HG02884 (cell line): ENCODE data around the gene ROPN1.
"Not testable (repeated sequence)": the region's sequence is repeated elsewhere in the genome, so short reads cannot be mapped to it uniquely, and the experiment has no call there.

Experiments used
- ATAC-seq: cut with Tn5 transposase; IDR thresholded peaks from one replicate; pipeline ENCODE4 v1.9.1; 2021; ENCODE audit warnings: mild to moderate bottlenecking, moderate library complexity; ENCODE audit not compliant: unreplicated experiment

Gene ROPN1

DNA sequence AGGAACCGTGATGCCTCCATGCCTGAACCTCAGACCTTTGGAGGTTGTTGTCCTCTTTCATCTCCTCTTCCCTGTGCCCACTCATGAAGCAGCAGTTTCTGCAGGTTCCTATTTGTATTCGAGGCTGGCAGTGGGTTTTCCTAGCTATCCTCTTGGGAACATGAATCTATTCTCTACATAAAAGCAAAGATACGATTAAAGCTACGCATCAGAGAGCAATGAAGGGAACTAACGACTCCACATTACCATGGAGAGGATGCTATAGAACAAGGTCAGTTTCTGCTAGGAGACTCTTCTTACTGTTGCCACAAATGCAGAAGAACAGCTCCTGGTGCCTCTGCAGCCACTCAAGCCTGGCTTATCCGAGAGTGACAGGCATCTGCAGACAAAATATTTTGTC, 9.4 kb upstream of the ROPN1 start:
- not testable (repeated sequence) for ATAC-seq

DNA sequence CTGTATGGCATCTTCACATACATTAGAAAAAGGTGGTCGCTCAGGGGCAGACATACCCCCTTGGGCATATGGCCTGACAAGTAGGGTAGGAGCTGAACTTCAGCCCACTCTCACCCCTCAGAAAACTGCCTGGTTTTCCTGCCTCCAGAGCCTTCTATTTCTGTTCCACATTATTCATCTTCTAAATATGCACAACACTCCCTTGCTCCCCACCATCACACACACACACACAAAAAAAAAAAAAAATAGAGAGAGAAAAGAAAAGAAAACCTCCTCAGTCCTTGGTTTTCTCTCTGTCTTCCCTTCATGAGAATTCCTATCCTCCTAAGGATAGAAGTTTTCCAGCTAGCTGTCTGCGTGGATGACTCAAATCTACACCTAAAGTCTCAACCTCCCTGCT, 5.6 kb upstream of the ROPN1 start:
- no peak for ATAC-seq

DNA sequence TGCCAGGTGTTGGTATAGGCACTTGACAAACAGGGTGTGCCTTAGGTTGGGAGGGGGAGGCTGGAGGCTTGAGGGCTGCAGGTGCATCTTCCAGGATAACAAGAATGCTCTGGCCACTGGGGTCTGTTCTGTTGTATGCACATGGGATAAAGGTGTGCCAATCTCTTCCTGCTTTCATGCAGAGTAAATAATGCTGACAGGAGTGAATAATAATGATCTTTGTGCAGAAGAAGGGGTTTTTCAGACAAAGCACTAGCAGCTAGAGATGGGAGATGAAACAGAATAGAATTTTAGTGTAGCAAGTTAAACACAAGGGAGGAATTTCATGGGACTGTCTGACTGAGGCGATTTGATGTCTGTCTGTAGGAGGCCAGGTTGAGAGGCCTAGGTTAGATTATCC, 1.9 kb upstream of the ROPN1 start:
- no peak for ATAC-seq

DNA sequence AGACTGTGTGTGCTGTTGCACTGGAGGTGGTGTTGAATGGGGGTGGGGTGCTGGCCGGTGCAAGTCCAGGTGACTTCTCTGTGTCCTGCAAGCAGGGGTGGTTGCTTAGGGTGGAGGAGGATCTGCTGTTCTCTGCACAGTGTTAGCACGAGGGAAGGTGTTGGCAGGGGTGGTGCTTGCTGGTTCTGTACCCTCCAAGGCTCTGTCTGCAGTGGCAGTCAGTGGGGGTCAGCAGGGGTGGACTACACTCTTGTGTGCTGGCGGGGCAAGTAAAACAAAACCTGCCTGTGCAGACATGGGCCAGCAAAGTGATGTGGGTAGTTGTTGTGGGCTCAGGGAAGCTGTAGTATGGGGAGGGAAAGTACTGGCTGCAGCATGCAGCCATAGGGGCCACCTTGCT, 5.5 kb downstream of the ROPN1 start:
- no peak for ATAC-seq

DNA sequence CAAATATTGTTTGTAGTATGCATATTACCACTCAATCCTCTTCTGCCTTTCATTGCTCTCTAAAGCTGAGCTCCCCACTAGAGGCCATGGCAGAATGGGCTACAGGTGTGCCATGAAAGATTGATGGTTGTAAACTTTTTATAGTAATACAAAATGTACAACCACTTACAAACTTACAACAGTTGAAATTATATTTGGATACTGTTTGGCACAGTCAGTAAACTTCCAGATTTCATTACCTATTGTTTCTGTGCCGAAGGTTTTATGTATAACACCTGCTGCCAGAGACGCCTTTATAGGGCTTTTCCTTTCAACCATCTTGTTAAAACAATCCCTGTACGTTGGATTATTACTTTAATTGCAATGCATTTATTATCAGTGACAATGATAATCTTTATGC, 7.0 kb downstream of the ROPN1 start:
- no peak for ATAC-seq

DNA sequence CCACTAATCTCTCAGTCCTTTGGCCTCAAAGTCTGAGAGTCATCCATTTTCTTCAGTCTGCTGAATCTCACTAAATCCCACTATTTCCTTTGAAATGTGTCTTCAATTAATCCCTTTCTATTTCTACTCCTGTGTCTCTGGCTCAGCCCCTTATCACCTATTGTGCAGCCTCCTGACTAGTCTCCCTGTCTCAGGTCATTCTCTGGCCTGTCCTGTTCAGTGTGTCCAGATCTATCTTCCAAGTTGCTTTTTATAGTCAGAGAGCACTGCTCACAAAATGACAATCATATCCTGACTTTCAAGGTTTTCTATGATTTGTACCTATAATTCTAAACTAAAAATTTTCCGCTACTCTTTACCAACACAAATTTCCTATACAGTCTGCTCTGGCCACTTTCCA, 7.6 kb downstream of the ROPN1 start:
- no peak for ATAC-seq

DNA sequence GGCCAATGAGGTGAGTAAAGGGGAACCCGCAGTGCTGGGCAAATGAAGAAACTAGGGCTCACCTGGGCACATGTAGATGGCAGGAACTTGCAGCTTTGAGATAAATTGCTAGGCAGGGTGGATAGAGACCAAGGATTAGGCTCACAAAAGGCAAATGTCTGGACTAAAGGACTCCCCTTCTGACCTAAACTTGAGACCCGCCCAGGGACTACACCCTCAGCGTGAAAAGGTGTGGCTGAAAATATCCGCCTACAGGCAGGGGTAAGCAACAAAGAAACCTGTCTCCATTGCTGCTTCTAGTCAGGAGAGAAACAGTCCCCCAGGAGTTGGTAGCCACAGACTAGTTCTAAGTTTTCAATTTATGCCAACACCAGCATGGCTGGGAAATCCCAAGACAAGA, 10.6 kb downstream of the ROPN1 start:
- ATAC-seq = not testable (repeated sequence)

DNA sequence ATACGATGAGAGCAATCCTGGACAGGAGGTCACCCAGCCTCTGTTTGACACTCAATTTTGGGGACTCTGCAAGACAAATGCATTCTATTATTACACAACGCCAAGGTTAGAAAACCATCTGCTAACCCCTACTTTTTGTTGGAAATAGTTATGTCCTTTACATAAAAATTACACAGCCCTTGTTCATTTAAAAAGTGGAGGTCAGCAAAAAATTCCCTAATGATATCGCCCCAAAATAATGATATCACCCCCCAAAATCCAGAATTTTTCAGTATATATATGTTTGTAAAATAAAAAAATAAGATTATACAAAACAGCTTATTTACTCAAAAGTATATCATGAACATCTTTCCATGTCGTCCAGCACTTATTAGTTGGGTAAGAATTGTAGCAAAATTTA, 11.4 kb downstream of the ROPN1 start:
- ATAC-seq = no peak

DNA sequence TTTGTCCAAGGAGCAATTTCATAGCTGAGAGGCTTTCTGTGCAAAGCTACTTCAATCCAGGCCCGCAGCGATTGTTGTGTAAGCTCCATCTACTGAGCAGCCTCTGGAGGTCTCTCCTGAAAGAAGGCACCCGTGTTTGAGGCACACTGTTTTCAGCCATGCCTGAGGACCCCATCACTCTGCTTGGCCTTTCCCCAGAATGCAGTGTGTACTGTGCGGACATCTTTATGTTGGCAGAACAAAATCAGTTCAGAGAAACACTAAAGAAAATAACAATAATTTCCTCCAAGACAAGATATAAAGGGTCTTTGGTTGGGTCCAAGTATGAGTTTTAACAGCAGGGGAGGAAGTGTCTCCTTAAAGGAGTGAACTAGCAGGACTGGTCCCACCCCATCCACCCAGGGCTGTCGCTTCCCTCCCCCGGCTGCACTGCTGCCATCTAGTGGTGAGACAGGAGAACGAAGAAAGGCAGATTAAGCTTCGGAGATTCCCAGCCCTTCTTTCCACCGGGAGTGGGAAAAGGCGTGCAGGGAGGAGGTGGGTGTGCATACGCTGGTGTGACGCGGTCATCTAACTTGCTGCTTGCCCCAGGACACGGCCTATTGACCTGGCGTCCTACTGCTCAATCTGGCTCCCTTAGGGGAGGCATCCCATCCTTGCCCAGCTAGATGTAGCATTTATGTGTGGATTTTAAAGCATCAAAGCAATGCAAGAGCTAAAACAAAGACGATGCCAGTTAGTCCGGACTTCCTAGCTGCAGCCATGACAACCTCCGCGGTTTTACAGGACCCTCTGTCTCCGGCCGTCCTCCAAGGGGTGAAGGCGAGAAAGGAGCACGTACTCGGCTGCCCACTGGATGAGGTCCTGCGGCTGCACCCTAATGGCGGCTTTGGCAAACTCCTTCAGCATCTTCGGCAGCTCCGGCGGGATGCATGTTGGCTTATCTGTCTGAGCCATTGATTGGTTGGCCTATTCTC, 12.1 kb downstream of the ROPN1 start:
- ATAC-seq = not testable (repeated sequence)

DNA sequence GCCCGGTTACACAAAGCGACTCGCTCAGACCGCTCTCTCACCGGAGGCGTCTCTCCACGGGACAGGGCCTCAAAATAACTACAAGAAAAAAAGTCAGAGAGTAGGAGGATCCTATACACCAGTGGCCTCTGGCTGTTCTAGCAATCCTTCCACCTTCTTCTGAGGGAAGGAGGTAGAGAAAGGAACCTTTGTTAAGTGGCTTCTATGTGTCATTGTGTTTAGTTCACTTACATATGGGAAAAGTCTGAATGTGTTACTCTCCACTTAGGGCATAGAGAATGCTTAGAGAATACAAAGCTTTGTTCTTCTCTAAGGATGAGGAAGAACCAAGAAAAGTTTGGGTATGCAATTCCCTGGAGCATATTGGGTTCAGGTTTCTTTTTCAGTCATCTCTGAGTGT, 15.0 kb downstream of the ROPN1 start:
- not testable (repeated sequence) for ATAC-seq

DNA sequence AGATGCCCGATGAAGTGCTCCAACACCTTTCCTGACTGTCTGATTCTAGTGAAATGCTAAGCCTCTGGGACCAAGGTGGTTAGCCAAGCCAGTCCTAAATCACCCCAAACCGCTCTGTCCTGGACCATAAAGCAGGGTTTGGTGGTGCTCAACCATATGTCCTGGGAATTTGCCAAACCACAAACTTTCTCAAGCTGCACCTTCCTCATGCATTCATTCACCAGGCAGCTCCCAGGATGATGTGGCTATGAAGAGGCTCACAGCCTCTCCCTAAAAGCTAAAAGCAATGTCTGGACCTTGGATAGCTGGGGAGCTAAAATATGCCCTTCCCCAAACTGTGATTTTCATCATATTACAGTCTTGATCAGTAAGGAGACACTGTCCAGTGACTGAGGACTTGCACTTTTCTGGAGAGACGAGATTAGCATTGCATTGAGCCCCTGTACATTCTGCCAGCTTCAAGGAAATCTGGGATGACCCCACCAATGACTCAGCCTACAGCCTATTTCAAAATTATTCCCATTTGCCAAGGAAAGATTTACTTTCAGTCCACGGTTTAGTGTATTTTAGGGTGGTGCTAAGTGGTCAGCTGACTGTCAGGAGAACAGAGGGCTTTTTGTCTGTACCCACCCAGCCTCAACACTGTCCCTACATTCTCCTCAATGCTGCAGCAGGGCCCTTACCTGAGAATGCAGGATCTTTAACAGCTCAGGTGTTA, 15.6 kb downstream of the ROPN1 start:
- ATAC-seq = not testable (repeated sequence)

DNA sequence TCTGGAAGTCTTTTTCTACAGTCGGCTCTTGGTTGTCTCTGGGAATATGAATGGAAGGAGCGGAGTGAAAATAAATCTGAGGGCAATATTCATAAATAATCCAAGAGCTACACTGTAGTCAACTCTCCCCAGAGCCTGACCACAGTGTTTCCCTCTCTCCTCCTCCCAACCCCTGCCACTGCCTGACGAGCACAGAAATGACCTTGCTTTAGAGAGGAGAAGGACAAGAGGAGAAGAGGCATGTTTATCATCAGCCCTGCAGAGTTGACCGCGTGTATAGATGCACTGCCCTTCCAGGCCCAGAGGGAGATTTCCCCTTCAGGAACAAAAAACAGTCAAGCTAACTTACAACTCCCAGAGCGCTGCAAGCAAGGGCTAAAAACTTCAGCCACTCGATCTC, 16.9 kb downstream of the ROPN1 start:
- not testable (repeated sequence) for ATAC-seq

DNA sequence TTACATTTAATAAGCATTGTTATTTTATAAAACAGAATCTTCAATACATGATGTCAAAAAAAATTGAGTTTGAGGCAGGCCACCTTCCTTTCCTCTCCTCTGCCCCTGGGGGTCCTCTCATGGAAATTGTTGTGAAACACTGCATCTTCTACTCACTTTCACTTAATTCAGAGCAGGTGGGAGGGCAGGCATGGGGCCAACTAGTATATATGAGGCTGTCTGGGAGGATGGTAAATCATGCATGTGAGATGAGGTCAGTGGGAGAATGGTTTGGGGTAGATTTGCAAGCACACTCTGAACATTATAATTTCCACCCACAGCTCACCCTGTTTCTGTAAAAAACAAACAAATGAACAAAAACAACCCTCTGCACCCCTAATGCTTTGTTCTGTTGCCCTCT, 20.5 kb downstream of the ROPN1 start:
- ATAC-seq = no peak

DNA sequence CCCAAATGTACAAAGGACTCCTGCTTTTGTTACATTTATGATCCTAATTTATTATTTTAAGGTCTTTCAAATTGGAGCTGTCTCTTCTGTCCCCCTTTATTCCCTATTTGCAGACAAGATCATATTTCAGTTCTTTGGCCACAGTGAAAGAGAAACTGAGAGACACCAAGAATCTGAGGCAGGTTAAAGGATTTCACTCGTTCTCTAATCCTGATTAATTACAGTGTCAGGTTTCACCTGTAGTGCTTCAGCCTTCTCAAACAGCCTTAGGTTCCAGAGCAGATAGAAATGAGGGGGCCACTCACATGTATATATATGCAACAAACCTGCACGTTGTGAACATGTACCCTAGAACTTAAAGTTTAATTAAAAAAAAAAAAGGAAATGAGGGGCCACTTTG, 24.7 kb downstream of the ROPN1 start:
- not testable (repeated sequence) for ATAC-seq

DNA sequence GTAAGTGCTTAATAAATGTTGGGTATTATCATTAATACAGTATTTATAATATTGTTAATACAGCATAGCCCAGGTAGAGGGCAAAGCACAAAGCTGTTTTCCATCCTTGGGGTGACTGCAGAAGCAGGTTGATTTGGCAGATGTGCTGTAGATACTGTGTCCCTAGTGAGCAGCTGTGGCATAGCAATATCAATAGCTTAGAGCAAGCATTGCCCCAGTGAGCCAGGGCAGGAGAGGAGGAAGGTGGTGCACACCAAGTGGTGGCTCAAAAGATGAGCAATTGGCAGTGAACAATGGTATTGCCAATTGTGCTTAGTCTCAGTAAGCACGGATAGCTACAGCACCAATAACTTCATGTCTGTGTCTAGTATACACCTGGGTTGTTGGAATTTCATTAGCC, 25.1 kb downstream of the ROPN1 start:
- ATAC-seq = not testable (repeated sequence)

DNA sequence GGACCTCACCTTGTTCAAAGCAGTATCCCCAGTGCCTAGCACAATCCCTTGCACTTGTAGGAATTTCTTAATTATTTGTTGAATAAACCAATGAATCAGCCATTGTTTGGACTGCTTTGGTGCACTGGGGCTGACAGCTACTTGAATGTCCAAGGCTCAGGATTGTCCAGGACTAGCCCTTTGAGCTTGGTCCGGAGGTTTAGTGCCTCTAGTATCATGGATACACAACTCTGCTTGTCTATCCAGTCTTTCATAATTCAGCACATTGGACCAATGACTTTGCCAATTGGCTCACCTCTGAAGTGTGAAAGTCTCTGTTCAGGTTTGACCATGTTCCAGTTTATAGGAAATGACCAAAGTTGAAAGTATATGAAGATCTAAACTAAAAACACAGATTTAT, 27.1 kb downstream of the ROPN1 start:
- ATAC-seq = not testable (repeated sequence)

DNA sequence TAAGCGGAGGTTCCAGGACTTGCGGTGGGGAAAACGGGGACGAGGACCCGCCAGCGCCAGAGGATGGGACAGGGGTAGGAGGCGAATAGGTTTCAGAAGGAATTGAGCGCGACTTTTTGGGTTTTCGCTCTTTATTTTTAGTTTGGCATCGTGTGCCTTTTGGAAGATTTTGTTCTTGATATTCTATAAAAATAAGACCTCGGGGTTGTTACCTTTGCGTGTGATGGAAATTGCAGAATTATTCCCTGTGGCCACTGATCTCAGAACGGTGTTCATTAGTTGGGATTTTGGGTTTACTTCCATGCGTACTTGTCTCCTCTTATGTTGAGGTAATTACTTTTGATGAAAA, 30.4 kb downstream of the ROPN1 start:
- ATAC-seq = no peak

DNA sequence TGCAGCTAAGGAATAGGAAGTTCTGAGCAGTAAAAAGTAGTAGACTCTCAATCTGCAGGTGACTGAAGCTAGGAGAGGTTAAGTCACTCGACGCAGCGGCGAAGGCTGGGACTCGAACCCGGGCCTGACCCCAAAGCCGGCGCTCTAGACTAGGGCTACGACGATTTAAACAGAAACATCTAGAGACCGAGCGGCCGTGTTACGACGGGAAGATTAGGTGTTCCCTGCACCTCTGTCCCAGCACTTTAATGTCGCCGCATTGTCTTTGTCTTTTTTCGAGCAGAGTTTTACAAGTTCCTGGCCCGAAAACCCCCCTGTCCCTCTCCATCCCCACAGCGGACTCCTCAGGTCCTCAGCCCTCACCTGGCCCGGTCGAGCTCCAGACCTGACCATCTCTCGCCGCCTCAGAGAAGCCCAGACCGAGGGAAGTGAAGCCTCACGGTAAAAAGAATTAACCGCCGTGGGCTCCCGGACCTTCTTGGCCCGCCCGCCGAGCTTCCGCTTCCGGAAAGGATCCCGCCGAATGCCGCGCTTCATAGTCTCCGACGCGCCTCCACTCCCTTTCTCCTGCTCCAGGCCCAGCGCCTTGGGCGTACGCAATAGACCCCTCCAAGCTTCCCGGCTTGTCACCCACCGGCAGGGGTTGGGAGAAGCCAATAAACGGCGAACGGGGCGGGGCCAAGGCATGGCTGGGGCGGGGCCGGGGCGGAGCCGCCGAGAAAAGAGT, 31.0 kb downstream of the ROPN1 start, which contains the start of gene CCDC14:
TSS of gene CCDC14 (minus strand) at position 449 of the 727 bp plus-strand sequence. CDS start at position 393, 56 bp downstream.
- ATAC-seq = peak; percentile 70

DNA sequence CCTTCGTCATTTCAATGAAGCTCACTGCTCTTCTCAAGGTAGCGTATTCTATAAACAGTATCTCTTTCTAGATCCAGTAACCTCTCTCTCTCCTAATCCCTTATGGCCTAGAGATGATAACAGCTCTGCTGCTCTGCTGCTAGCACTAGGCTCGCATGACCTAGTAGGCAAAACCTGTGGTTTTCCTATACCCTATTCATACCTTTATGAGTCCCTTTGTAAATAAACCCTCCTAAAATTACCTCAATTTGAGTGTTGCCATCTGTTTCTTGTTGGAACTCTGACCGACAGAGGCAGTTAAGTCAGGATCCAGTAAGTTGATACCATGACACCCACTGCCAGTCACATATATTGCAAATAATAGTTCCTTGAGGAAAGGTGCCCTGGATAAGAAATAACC, 38.2 kb downstream of the ROPN1 start:
- no peak for ATAC-seq

DNA sequence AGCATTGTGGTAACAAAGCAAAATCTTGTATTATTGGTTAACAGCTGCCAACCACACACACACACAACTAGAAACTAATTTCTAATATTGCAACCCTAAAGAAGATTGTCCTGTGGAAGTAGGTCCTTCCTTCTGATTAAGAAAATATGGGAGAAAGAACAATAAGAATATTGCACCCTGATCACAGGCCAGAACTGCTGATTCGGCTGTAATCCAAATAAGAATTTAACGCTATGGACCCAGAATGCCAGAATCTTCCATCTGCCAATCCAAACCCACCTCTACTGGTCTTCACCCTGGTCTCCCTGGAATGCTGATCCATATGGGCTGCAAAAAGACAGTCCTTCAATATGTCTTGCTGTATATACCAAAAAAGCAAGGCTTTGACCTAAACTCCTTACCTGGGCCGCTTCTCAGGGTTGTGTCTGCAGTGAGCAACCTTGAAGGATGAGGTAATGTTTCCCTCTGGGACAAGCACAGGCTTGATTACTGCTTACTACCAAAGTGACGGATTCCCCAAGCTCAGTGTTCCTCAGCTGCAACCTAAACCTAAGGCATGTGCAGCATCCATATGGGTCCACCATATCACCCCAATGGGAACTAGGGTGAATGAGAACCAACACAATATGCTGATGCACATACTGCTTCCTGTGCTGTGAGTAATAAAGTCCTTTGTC, 38.9 kb downstream of the ROPN1 start:
- no peak for ATAC-seq
